GM13976 (cell line): ENCODE results near the gene PEPD.

Source experiments
- DNase-seq: peaks from one replicate; pipeline ENCODE4 v3.0.0; 2012; ENCODE audit warnings: low spot score
- in situ Hi-C: fragments of 300-500 bp; cut with MboI; formaldehyde crosslinking; loops from one replicate; pipeline ENCODE4 v1.12.0; 2022; ENCODE audit warnings: low sequenced_read_pairs, mixed read lengths, inconsistent platforms; ENCODE audit not compliant: unreplicated experiment
- TF ChIP-seq, protein P1 (sequence below): IDR thresholded peaks from 2 replicates; pipeline ENCODE4 v1.5.1; 2012; ENCODE audit warnings: borderline replicate concordance, mild to moderate bottlenecking; ENCODE audit not compliant: insufficient read depth; ENCODE audit errors: extremely low read depth, missing control alignments, control extremely low read depth

PEPD gene

DNA sequence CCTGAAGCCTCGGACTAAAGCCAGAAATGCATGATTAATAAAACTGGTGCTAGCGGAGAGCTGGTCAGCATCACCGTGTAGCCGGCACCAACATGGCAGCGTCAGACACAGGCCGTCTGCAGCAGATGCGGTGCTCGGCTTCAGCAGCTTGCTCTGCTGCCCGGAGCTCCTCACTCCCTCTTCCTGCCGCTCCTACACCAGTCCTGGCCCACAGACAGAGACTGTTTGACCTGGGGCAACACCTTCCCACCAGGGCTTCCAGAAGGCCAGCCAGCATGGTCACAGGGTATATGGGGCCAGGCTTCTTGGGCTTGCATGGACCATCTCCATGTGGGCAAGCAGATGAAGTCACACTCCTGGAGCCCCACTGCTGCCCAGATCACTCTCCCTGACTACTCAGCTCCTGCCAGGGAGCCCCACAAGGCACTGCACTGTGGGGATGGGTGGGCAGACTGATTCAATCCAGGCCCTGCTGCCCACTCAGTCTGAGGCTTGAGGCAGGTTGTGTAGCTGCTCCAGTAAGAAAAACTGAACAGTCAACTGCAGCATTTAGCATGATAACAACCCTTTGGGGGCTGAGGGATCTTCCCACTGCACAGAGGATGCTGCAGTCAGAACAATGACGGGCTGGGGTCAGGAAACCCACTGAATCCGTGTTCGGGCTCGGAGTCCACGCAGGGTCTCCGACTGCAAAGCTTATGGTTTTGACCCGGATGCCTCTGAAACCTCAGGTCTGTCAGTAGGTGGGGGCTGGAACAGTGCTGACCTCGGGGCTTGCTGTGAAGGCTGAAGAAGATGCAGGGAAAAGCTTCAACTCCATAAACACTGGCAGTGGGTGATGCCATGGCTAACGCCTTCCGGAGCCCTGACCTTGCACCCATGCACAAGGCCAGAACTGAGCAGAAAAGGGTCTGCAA, 102.5 kb downstream of the PEPD start:
- no peak for DNase-seq
- in situ Hi-C loops: no loop called here

DNA sequence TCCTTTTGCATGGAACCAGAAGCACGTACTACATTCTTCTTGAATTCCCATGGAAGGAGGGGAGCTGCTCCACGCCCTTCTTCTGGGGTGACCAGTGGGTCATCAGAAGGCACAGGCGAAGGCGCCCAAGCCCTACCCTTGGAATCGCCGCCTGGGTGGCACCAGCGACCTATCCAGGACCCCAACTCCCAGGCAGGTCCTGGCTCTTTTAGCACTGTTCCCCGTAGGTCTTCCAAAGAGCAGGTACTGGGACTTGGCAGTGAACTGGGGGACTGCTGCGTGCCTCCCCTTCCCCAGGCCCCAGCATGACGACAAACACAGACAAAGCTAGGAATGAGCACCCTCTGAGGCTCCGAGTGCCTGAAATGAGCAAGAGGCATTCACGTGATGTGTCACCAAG, 103.1 kb downstream of the PEPD start:
- TF ChIP-seq, protein P1, sequence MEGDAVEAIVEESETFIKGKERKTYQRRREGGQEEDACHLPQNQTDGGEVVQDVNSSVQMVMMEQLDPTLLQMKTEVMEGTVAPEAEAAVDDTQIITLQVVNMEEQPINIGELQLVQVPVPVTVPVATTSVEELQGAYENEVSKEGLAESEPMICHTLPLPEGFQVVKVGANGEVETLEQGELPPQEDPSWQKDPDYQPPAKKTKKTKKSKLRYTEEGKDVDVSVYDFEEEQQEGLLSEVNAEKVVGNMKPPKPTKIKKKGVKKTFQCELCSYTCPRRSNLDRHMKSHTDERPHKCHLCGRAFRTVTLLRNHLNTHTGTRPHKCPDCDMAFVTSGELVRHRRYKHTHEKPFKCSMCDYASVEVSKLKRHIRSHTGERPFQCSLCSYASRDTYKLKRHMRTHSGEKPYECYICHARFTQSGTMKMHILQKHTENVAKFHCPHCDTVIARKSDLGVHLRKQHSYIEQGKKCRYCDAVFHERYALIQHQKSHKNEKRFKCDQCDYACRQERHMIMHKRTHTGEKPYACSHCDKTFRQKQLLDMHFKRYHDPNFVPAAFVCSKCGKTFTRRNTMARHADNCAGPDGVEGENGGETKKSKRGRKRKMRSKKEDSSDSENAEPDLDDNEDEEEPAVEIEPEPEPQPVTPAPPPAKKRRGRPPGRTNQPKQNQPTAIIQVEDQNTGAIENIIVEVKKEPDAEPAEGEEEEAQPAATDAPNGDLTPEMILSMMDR: no peak
- in situ Hi-C loops: no loop called here
- DNase-seq: no peak

More for the DNA sequence above, 102.5 kb downstream of the PEPD start:
- TF ChIP-seq, protein P1: no peak

- no peak for DNase-seq
- TF ChIP-seq, protein P1: no peak
- in situ Hi-C loops: no loop called here
Measured at GRCh38 chr19:33417751-33418150, 103.8 kb downstream of the PEPD start.

DNA sequence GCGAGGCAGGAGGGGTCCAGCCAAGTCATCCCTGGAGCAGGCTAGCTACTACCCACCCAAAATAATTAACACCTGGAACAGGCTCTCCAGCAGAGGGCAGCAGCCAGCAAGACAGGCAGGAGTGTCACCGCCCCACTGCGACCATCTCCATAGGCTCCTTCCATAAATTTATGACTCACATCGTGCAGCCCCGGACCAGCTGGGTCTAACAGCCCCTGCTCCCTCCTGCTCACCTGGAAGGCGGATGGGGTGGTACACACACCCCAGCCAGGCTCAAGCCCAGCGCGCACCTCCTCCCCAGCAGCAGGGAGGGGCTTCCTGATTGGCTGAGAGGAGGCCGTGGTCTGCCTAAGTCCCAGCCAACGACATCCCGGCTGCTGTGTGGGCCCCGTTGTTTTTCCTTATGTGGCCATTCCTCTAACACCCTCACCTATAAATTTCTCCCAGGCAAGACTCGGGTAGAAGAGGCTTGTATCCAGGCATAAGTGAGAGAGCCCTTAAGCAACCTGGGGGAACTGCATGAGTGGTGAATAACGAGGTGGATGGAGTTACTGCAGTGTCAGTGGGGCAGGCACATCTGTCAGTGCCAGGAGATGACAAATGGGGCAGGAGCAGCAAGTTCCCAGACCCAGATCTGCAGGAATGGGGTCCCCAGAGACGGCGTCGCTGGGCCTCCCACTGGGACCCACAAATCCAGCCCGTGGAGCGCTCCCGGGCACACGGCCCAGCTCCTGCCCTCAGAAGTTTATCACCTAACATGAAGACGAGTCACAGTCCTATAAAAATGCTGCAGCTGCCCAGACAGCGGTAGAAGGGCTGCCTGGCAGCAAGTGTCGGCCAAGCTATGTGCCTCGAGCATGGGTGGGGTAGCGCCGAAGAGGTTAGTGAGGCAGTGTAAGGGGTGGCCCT, 105.0 kb downstream of the PEPD start:
- TF ChIP-seq, protein P1: peak; percentile 50
- peak; percentile 88 for DNase-seq
- in situ Hi-C loops: no loop called here

- TF ChIP-seq, protein P1: no peak
- no peak for DNase-seq
- in situ Hi-C loops: no loop called here
Measured at GRCh38 chr19:33414667-33415605, 106.7 kb downstream of the PEPD start.
